ENCODE results near the gene ATAT1. TPM values are rescaled to one million over a fixed set of nuclear protein-coding genes. Genes with fewer than 3 reads are reported as not detected.

Gene ATAT1
- total RNA-seq, result 2.4 and 6.8 TPM in 2 replicates

DNA sequence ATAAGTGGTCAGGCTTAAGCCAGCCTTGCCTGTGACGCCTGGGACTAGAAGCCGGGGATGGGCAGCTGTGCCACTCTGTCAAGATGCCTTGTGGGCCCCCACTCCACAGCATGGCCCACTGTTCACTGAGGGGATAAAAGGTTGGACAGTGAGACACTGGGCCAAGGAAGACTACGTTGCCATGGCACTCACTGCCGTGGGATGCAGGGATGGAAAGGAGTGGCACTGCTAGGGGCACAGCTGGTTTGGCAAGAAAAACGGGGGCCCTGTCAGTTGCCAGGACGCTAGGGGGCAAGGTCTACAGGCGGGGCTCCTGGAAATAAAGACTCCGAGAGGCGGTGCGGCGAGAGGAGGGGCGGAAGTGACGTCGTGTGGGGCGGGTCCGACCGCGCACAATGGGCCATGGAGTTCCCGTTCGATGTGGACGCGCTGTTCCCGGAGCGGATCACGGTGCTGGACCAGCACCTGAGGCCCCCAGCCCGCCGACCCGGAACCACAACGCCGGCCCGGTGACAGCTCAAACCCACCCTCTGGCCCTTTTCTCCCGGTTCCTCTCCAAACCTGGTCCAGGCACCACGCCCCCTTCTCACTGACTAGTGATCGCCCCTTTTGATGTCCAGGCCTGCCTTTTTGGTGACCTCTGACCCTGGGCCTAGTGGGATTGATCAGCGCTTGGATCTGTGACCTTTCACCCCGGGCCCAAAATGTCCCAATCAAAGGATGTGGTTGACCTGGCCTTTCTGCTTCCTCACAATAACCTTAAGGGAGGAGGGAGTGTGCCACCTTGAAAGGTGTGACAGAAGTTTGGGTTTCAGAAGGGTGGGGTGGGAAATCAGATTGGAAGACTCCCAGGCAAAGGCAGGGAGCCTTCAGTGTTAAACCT, at the start of gene ATAT1:
ATAT1 (plus strand) TSS at position 391 of the 883 bp plus-strand sequence.

DNA sequence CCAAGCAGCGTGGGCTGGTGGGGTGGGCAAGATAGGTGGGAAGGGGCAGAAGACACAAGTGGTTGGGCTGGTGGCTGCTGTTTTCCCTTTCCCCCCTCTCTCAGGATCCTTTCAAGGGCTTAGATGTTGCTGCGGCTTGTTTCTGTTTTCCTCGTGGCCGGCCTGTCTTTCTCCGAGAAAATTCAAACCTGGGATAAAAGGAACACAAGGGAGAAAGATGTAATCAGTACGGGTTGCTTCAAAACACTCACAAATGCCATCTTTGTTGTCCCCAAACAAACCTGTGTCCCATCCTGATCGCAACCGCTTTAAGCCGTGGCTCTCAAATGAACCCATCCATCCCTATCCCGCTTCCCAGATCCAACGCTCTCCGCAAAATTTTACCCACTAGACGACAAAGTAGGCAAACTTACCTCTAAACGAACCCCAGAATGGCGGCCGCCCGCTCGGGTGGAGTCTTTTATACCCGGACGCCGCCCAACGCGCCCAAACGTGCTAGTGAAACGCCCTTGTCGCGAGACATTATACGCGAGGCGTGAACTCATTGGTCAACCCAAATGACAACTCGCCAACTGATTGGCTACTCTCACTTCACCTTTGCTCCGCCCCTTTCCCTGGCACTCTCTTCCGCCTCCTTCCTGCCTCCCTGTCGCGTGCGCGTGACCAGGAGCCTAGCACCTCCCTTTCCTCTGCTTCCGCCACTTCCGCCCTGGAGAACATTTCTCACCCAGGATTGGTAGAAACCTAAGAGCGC, 9.7 kb upstream of the ATAT1 start, which contains the start of gene PPP1R10:
PPP1R10 (minus strand) TSS at position 433 of the 754 bp plus-strand sequence. CDS start 7,299 bp downstream, outside the sequence.

DNA sequence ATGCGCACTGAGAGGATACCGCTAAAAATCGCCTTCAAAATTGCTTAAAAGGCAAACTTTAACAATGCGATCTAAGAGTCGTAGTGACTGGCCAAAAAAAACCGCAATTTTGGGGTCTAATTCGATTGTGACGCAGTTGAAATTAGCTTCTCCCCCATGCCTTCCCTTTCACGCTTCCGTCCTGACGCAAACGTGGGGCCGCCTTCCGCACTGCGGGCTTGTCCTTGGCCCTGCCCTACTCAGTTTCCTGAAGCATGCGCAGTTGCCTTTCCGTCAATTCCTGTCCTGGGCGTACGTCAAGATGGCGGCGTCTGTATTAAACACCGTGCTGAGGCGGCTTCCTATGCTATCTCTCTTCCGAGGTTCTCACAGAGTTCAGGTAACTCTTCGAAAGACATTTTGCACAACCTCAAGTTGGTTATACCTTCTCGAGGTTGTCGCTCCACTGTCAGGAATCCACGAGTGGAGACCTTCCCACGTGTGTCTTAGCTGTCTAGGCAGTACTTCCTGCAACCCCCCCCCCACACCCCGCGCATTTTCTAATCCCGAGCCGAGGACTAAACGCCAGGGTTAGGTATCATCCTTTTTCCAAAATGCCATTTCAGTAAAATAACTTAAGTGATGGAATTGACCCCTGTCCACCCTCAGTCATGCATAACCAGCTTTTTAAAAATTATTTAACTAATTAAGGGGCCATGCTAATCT, 9.0 kb upstream of the ATAT1 start, which contains the start of gene MRPS18B:
MRPS18B (plus strand) TSS at position 276 of the 705 bp plus-strand sequence; CDS start at position 302, 26 bp downstream.

DNA sequence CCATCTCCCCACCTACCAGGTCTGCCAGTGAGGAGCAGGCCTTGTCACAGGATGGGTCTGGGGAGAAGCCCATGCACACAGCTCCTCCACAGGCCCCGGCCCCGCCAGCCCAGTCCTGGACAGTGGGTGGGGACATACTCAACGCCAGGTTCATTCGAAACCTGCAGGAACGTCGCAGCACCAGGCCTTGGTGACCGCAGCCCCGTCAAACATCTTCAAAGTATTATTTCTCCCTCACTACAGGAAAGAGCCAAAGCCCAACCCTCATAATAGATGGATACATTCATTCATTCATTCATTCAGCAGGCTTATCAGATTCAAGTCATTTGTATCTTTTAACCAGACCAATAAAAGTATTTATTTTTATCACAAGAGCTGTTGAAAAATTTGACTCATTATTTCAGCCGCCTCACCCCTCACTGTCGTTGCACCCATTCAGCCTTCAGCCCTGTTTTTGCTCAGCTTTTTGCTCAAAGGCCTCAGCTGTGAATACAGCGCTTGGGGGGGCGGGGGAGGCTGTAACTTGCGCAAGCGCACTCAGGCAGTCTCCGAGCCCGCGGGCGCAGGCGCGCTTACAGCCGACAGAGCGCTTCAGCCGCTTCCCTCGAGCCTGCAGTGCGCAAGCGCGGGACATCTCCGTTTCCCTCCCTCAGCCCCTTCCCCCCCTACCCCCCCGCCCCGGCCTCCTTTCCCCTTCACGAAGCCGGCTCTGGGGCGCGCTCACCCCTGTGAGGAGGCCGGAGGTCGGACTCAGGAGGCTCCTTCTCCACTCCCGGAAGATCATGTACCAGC, 20.0 kb downstream of the ATAT1 start, which contains the start of gene C6orf136:
C6orf136 (plus strand) TSS at position 684 of the 792 bp plus-strand sequence; CDS start at position 783, 99 bp downstream.

DNA sequence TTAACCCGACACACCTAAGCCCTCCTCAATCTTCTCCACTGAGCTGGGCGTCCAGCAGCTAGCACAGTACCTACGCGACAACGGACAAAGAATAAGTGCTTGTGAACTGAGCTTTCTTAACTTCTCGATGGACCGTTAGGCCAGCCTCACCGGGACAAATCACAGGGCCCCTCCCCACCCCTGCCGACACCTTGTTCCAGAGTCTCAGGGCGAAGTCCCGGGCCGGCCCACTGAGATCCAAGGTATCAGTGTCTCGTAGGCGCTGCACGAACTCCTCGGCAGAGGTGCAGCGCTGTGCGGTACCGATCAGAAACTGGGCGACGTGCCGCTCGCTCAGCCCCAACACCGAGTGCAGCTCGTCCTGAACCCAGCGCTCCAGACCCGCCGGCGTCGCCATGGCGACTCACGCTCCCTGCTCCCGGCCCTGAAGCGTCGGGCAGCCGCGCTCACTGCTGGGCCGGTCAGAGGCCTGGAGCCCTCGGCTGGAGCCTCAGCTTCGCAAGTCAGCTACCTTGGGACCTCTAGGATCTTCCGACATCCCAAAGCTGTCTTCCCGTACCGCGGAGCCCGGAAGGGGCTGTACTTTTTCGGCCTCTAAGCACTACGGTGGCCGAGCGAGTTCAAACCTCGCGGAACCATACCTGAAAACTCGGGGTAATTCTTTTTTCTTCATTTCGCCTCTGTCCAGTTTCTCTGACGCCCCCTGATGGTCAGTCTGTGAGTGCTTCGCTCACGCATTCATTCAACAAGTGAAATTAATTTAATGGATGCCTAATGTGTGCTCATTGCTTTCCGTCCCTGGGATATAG, 46.0 kb downstream of the ATAT1 start, which contains the start of gene DHX16:
DHX16 (minus strand) TSS at position 562 of the 809 bp plus-strand sequence; CDS start at position 397, 165 bp downstream.

DNA sequence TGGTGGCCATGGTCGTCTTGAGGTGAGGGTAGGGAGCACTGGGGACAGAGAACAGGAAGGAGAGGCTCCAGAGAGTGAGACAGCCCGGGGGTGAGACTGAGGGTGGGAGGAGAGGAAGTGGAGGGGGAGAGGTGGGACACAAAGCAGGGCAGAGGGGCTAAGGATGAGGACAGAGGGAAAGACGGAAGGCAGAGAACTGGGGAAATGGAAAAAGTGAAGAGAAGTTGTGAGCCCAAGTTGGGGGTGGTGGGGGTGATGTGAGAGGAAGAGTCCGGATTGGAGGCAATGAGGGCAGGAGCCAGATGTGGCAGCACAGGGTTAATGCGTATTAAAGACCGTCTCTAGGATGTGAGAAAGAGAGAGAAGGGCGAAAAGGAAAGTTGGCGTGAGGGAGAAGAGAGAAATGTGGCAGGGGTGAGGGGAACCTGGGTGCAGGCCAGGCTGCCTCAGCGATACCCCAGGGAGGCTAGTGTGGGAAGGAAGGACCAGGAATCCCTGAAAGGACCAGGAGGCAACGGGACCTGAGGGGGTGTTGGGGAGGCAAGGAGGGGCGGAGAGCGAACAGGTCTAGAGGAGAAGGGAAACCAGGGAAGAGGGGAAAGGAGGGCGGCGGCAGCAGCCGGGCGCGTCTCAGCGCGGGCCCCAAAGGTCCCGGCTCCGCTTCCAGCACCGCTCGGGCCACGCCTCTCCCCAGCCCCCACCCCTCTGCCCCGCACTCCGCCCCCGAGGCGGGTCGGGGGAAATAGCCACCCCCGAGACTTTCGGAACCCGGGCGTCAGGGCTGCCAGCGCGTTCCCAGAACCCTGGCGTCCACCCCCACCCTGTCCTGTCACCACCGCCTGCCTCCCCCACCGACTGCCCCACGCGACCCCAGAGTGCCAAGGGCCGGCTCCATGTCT, 59.6 kb downstream of the ATAT1 start, which contains the start of gene PPP1R18:
PPP1R18 (minus strand) TSS at position 637 of the 899 bp plus-strand sequence; CDS start at position 10, 627 bp downstream.

DNA sequence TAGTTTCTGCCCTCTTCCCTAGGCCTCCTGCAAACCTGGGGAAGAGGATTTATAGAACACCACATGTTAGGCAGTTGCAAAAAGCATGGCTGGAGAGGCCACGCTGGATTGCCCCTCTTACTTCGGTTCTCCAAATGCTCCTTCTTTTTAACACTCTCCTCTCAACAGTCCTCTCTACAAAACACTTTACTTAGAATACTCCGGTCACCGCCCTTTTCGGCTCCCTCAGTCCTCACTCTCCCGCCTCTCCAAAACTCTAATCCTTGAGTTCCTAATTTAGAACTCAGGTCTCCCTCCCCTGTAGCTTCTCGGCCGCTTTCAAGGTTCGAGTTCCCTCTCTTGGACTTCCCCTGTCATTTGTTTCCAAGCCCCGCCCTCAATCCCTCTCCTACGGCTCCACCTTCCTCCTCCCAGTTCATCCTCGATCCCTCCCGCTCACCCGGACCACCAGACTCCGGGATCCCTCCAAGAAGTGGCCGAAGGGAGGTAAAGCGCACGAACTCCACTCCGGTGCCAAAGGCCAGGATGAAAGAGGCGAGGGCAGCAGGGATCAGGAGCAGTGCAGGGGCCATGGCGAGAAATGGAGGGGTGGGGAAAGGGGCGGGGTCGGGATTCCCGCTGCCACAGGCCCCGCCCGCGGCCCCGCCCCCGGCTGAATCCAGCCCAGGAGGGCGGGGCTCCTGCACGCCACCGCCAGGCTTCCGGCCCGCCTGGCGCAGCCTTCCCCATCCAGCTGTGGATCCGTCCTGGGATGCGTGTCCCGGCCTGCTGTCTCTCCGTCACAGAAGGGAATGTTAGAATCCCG, 63.9 kb downstream of the ATAT1 start, which contains the start of gene NRM:
NRM (minus strand) TSS at position 582 of the 805 bp plus-strand sequence; CDS start at position 572, 10 bp downstream.

Other genes starting within 250 kb of the ATAT1 start
- 600 and 658 TPM in 2 replicates for gene HLA-E, start 137.4 kb upstream of the ATAT1 start, total RNA-seq
- gene GNL1, start 70.4 kb upstream of the ATAT1 start, total RNA-seq, result 32.9 and 48.9 TPM in 2 replicates
- 1.3 and 3.2 TPM in 2 replicates for gene PRR3, start 69.6 kb upstream of the ATAT1 start, total RNA-seq
- gene ABCF1, start 55.4 kb upstream of the ATAT1 start, total RNA-seq, result 29.3 and 71.2 TPM in 2 replicates
- gene PPP1R10, start 9.6 kb upstream of the ATAT1 start, total RNA-seq, result 11.5 and 14.7 TPM in 2 replicates
- 25.9 and 46.6 TPM in 2 replicates for gene MRPS18B, start 9.0 kb upstream of the ATAT1 start, total RNA-seq
- 1.8 and 2.5 TPM in 2 replicates for gene C6orf136, start 20.3 kb downstream of the ATAT1 start, total RNA-seq
- gene DHX16, start 46.1 kb downstream of the ATAT1 start, total RNA-seq, result 34.0 and 45.1 TPM in 2 replicates
- 47.6 and 53.7 TPM in 2 replicates for gene PPP1R18, start 59.8 kb downstream of the ATAT1 start, total RNA-seq
- 2.4 and 3.1 TPM in 2 replicates for gene NRM, start 64.1 kb downstream of the ATAT1 start, total RNA-seq
- gene MDC1, start 90.4 kb downstream of the ATAT1 start, total RNA-seq, result 5.0 and 11.0 TPM in 2 replicates
- gene TUBB, start 93.5 kb downstream of the ATAT1 start, total RNA-seq, result 319 and 527 TPM in 2 replicates
- gene FLOT1, start 115.8 kb downstream of the ATAT1 start, total RNA-seq, result 82.2 and 94.0 TPM in 2 replicates
- 63.0 and 94.9 TPM in 2 replicates for gene IER3, start 117.7 kb downstream of the ATAT1 start, total RNA-seq

All from bladder microvascular endothelial cell (primary cell).